Adrenal gland (tissue), 12 donors: ENCODE results near the gene PLA1A. TPM values are rescaled to one million over a fixed set of nuclear protein-coding genes. Genes with fewer than 3 reads are reported as not detected.

Experiments
- DNase-seq, 7 donors: peaks; one replicate each; pipeline ENCODE4 v3.0.0-alpha.2; 2019 to 2020
- H3K27ac ChIP-seq, 5 donors: fragments of 200-600 bp; sonication (generic) in 4 of 5; 1 replicate in 3 of 5; 2 replicates in 2 of 5; pipeline versions ENCODE4 v1.5.1 to v1.8.0; 2016 to 2020; ENCODE audit warnings: mild to moderate bottlenecking in 1 of 5
- H3K27me3 ChIP-seq: fragments of 200-600 bp; 2 replicates; pipeline ENCODE4 v1.8.0; 2021
- H3K36me3 ChIP-seq, 2 donors: fragments of 200-600 bp; replicated peaks in 1 of 2; 1 replicate in 1 of 2; 2 replicates in 1 of 2; pipeline versions ENCODE4 v1.5.1 to v1.8.0; 2018 to 2022
- H3K4me1 ChIP-seq, 2 donors: fragments of 200-600 bp; replicated peaks in 1 of 2; 1 replicate in 1 of 2; 2 replicates in 1 of 2; pipeline versions ENCODE4 v1.5.1 to v1.8.0; 2018 to 2021
- H3K4me3 ChIP-seq, 4 donors: fragments of 200-600 bp; sonication (generic) in 3 of 4; one replicate each; pipeline ENCODE4 v1.5.1; 2016 to 2018
- H3K9me3 ChIP-seq, 3 donors: fragments of 200-600 bp; sonication (generic) in 1 of 3; replicated peaks in 1 of 3; 1 replicate in 2 of 3; 2 replicates in 1 of 3; pipeline versions ENCODE4 v1.5.1 to v1.8.0; 2016 to 2021
- CTCF ChIP-seq, 6 experiments: fragments of 450-650 bp in 4 of 6; fragments of 200-600 bp in 2 of 6; sonication (generic) in 1 of 6; IDR thresholded peaks; 1 replicate in 5 of 6; 2 replicates in 1 of 6; pipeline versions ENCODE4 v1.5.1 to v1.8.0; 2016 to 2021; ENCODE audit warnings: antibody characterized with exemption in 6 of 6, mild to moderate bottlenecking in 2 of 6, moderate library complexity in 1 of 6
- POLR2A ChIP-seq, 2 donors: fragments of 450-650 bp; IDR thresholded peaks; one replicate each; pipeline ENCODE4 v1.6.1; 2017; ENCODE audit warnings: antibody characterized with exemption in 2 of 2, mild to moderate bottlenecking in 2 of 2, moderate library complexity in 1 of 2
- WGBS, 4 donors: extraction: QIAGEN DNeasy Blood & Tissue Kit in 2 of 4; methylation state at CpG; one replicate each; pipeline versions ENCODE4 v1.1.5 to v1.1.7; 2013 to 2017; 5-methylcytosine and 5-hydroxymethylcytosine counted together
- intact Hi-C, 2 donors: fragments of 100-400 bp; cut with DNase I; formaldehyde crosslinking; loops; one replicate each; pipeline versions ENCODE4 v1.14.1 to v1.15.0; 2022 to 2023
- polyA plus RNA-seq, 3 donors: library from polyadenylated mRNA; stranded (reverse); fragments of 200-250 nt in 2 of 3; fragments of 350-450 nt in 1 of 3; fragmentation: Illumina TruSeq in 1 of 3; extraction: RNeasy Lipid Tissue Mini Kit (QIAGEN cat#74804) in 1 of 3; gene quantifications; one replicate each; pipeline ENCODE4 v1.2.3, GENCODE V29; 2013 to 2014
- total RNA-seq, 9 donors: library from RNA; depleted of rRNA in 4 of 9; stranded (reverse); fragments of >200 nt in 4 of 9; fragments of 120-200 nt in 1 of 9; fragmentation: NEBNext Ultra II Directional in 1 of 9; extraction: Animal tissue kit (Norgen Biotek cat#: 25700) in 1 of 9; gene quantifications; one replicate each; pipeline versions ENCODE4 v1.1.0 to v1.2.4, GENCODE V29; 2013 to 2023
- donor health status: healthy with polysubstance abuse.
- donor health status: Bipolar disorder and iron deficiency.
- donor health status: DM: yes; HTN: yes; CAD: no.
- donor health status: DM: no; HTN: no; CAD: no.
- donor health status: DM: no; HTN: no; CAD: no.
- donor health status: DM: yes; HTN: yes; CAD: no.

Gene PLA1A
- total and polyA plus RNA-seq, 12 donors = 0.17 to 2.0 (median 0.72) TPM

GRCh38 chr3:119553823-119554415, 43.8 kb upstream of the PLA1A start:
- intact Hi-C loops = no loop called here
- no peak overlapping the region for H3K4me3 ChIP-seq
- no peaks in the 10 kb centered on the region for H3K27me3 ChIP-seq
- H3K27ac ChIP-seq = no peak overlapping the region
- no peak for TF ChIP-seq CTCF (IDR thresholded peaks at IDR 0.05)
- no peak for TF ChIP-seq POLR2A (IDR thresholded peaks at IDR 0.05)
- no peaks in the 10 kb centered on the region for H3K36me3 ChIP-seq
- H3K4me1 ChIP-seq = no peaks in the 10 kb centered on the region
- 71 to 79% (median 78%) methylated on average over 5 of the region's 5 CpGs for WGBS, 4 donors
- DNase-seq = no peak
- H3K9me3 ChIP-seq = no peaks in the 10 kb centered on the region

DNA sequence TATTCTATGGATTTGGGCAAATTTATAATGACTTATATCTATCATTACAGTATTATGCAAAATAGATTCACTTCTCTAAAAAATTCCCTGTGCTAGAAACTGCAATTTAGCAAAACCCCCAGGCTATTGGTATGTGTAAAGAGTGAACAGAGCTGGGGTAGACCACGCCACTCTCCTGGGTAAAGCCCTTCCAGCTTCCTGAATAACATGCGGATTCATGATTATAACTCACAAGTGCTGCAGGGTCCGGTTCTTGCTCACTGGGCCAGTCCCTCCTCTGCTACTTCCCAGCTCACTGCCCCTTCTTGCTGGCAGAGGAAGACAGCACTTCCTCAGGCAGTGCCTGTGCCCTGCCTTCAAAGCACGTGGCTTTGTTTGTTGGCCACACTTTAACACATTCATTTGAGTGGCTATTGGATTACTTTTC, 42.4 kb upstream of the PLA1A start:
- Histone ChIP-seq H3K27ac (no peak overlapping the region), H3K27me3 (no peaks in the 10 kb centered on the region), H3K4me3 (no peak overlapping the region), H3K4me1 (no peaks in the 10 kb centered on the region), H3K36me3 (no peaks in the 10 kb centered on the region), H3K9me3 (no peaks in the 10 kb centered on the region)
- intact Hi-C loops = no loop called here
- TF ChIP-seq CTCF (IDR thresholded peaks at IDR 0.05) = no peak
- TF ChIP-seq POLR2A (IDR thresholded peaks at IDR 0.05) = no peak
- WGBS, 4 donors = 53 to 62% (median 57%) methylated on average over 4 of the region's 4 CpGs
- peak in 4 of 7 donors; percentile 18 to 44 (median 28) for DNase-seq

DNA sequence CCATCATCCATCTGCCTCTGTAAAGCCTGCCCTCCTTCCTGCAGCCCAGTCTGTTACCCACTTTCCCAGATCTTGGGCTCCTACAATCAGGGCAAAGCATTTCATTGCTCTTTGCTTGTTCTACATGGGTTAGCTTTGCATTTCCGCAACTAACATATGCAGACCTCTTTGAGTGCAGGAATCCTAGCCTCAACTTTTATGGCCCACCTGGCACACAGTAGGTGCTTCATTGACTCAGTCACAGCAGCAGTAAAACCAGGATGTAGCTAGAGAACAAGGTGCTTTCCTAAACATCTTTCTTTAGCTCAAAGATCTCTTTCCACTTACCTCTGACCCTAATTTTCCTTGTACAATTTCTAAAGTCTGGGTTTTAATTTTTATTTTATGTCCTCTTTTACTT, 41.8 kb upstream of the PLA1A start:
- 86 to 92% (median 87%) methylated on average over 1 of the region's 1 CpG; no CpG with 5 or more reads in 1 of the 4 donors for WGBS, 4 donors
- no peak for DNase-seq
- H3K4me1 ChIP-seq = no peaks in the 10 kb centered on the region
- no peaks in the 10 kb centered on the region for H3K27me3 ChIP-seq
- H3K4me3 ChIP-seq = no peak overlapping the region
- TF ChIP-seq CTCF (IDR thresholded peaks at IDR 0.05) = no peak
- no peak for TF ChIP-seq POLR2A (IDR thresholded peaks at IDR 0.05)
- no peak overlapping the region for H3K27ac ChIP-seq
- intact Hi-C loops = no loop called here
- no peaks in the 10 kb centered on the region for H3K36me3 ChIP-seq
- H3K9me3 ChIP-seq = no peaks in the 10 kb centered on the region

GRCh38 chr3:119557192-119557876, 40.4 kb upstream of the PLA1A start:
- H3K4me3 ChIP-seq = no peak overlapping the region
- intact Hi-C loops = no loop called here
- TF ChIP-seq POLR2A (IDR thresholded peaks at IDR 0.05) = no peak
- TF ChIP-seq CTCF (IDR thresholded peaks at IDR 0.05) = no peak
- no peak for DNase-seq
- H3K27me3 ChIP-seq = no peaks in the 10 kb centered on the region
- no peaks in the 10 kb centered on the region for H3K4me1 ChIP-seq
- whole genome bisulfite sequencing, 4 donors = 80 to 93% (median 90%) methylated on average over 7 of the region's 7 CpGs
- no peaks in the 10 kb centered on the region for H3K9me3 ChIP-seq
- no peaks in the 10 kb centered on the region for H3K36me3 ChIP-seq
- H3K27ac ChIP-seq = no peak overlapping the region
